DND-41 (cell line): ENCODE measurements around the gene TDP2.

Experiments used
- ATAC-seq: fragments of 200-7000 bp; cut with Tn5 transposase; 3 replicates; pipeline ENCODE4 v1.9.1; 2021; ENCODE audit warnings: low read depth; ENCODE audit not compliant: insufficient read depth
- DNase-seq: peaks from one replicate; pipeline ENCODE4 v3.0.0-alpha.2; 2020
- H2AFZ ChIP-seq: 2 replicates; pipeline ENCODE4 v1.6.0; 2012; ENCODE audit warnings: low read depth, low read length
- H3K27ac ChIP-seq: 2 replicates; pipeline ENCODE4 v1.5.1; 2012; ENCODE audit warnings: low read length, inconsistent platforms
- H3K27me3 ChIP-seq: fragments of 200-600 bp; sonication (generic); 2 replicates; pipeline ENCODE4 v1.6.0; 2012; ENCODE audit warnings: low read length, mild to moderate bottlenecking, inconsistent platforms; ENCODE audit not compliant: insufficient read depth, poor library complexity
- H3K36me3 ChIP-seq: 2 replicates; pipeline ENCODE4 v1.5.1; 2012; ENCODE audit warnings: low read length, inconsistent platforms; ENCODE audit not compliant: insufficient read depth
- H3K4me1 ChIP-seq: 2 replicates; pipeline ENCODE4 v1.5.1; 2012; ENCODE audit warnings: mild to moderate bottlenecking, low read length; ENCODE audit not compliant: insufficient read depth
- H3K4me2 ChIP-seq: 2 replicates; pipeline ENCODE4 v1.6.0; 2012; ENCODE audit warnings: mild to moderate bottlenecking, moderate library complexity, low read length, inconsistent platforms; ENCODE audit not compliant: insufficient read depth
- H3K4me3 ChIP-seq, 2 experiments: fragments of 200-600 bp in 1 of 2; shearing (Covaris generic) in 1 of 2; 2 replicates each; pipeline ENCODE4 v1.5.1; 2012 to 2016; ENCODE audit warnings: inconsistent platforms in 2 of 2, low read length in 2 of 2, mild to moderate bottlenecking in 2 of 2, low read depth in 1 of 2, moderate library complexity in 1 of 2
- H3K79me2 ChIP-seq: 2 replicates; pipeline ENCODE4 v1.6.0; 2012; ENCODE audit warnings: low read length, inconsistent platforms; ENCODE audit not compliant: insufficient read depth
- H3K9ac ChIP-seq: 2 replicates; pipeline ENCODE4 v1.6.0; 2012; ENCODE audit warnings: low read depth, mild to moderate bottlenecking, inconsistent platforms, low read length, moderate library complexity
- H3K9me3 ChIP-seq: 2 replicates; pipeline ENCODE4 v1.5.1; 2012; ENCODE audit warnings: low read length, moderate library complexity, mild to moderate bottlenecking, inconsistent platforms; ENCODE audit not compliant: insufficient read depth, severe bottlenecking
- H4K20me1 ChIP-seq: 2 replicates; pipeline ENCODE4 v1.6.0; 2012; ENCODE audit warnings: low read length; ENCODE audit not compliant: insufficient read depth
- CTCF ChIP-seq: IDR thresholded peaks from 2 replicates; pipeline ENCODE4 v1.5.1; 2012; ENCODE audit warnings: borderline replicate concordance, low read length, moderate library complexity, mild to moderate bottlenecking; ENCODE audit not compliant: poor library complexity, severe bottlenecking; ENCODE audit errors: extremely low read depth
- EZH2 ChIP-seq: IDR thresholded peaks from 3 replicates; pipeline ENCODE4 v1.6.1; 2012; ENCODE audit warnings: borderline replicate concordance, low read depth, mild to moderate bottlenecking, moderate library complexity, low read length, inconsistent platforms; ENCODE audit not compliant: severe bottlenecking

The TDP2 gene

GRCh38 chr6:24694198-24694597 lies 27.5 kb upstream of the TDP2 start:
- Histone ChIP-seq H3K27ac (no peak overlapping the region), H3K79me2 (no peaks in the 10 kb centered on the region), H3K4me1 (no peaks in the 10 kb centered on the region), H3K4me2 (no peak overlapping the region), H2AFZ (no peak overlapping the region), H3K9me3 (no peaks in the 10 kb centered on the region), H4K20me1 (no peaks in the 10 kb centered on the region), H3K27me3 (no peaks in the 10 kb centered on the region), H3K4me3 (no peak overlapping the region), H3K9ac (no peak overlapping the region), H3K36me3 (no peaks in the 10 kb centered on the region)
- DNase-seq = no peak
- ATAC-seq = no peak
- no peak for TF ChIP-seq CTCF
- TF ChIP-seq EZH2 = no peak

DNA sequence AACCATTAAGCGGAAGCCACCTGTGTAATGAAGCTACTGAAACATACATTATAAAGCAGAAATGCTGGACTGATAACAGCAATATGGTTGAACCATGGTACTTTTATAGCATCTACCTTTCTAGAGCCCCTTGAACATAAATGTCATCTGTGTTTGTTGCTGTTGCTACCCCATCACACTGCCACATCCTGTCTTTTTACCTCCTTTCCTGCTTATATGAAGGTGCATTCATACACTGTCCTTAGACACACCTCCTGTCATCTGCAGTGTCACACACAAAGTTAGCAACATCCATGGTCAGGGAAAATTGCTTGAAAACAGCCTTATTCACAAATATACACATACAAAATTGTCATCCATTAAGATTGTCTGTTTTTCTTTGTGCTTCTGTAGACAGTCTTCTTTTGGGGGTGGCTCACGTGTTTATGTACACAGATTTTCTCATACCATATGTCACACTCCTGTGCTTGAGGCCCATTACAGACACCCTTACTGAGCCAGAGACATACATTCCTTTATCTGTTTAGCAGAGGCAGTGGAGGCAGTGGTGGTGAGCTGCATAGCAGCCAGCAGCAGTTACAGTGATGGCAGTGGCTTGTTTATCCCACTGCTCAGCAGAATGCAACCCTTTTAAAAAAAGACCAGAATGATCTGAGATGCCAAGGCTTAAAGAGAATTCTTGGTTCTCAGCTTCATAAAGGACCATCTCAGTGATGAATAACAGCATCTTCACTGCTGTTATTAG lies 26.3 kb upstream of the TDP2 start:
- ATAC-seq = no peak
- TF ChIP-seq EZH2 (no peak), CTCF (no peak)
- H2AFZ ChIP-seq = no peak overlapping the region

DNA sequence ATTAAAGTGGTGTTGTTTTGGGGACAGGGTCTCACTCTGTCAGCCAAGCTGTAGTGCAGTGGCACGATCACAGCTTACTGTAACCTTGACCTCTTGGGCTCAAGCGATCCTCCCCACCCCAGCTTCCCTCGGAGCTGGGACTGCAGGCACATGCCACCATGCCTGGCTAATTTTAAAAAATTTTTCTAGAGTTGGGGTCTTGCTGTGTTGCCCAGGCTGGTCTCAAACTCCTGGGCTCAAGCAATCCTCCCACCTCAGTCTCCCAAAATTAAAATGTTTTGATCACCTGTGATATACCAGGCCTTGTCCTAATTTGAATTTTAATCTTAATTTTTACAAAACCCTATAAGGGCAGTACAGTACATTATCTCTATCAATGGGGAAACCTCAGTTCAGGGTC lies 25.7 kb upstream of the TDP2 start:
- ATAC-seq = no peak
- no peak overlapping the region for H3K4me3 ChIP-seq
- no peaks in the 10 kb centered on the region for H3K4me1 ChIP-seq
- H3K36me3 ChIP-seq = no peaks in the 10 kb centered on the region
- H3K9me3 ChIP-seq = no peaks in the 10 kb centered on the region
- no peak overlapping the region for H3K27ac ChIP-seq
- H4K20me1 ChIP-seq = no peaks in the 10 kb centered on the region
- TF ChIP-seq CTCF = no peak
- H3K4me2 ChIP-seq = no peak overlapping the region
- no peak overlapping the region for H3K9ac ChIP-seq
- H3K27me3 ChIP-seq = no peaks in the 10 kb centered on the region
- no peak overlapping the region for H2AFZ ChIP-seq
- no peak for DNase-seq
- no peaks in the 10 kb centered on the region for H3K79me2 ChIP-seq

More for the DNA sequence above, 26.3 kb upstream of the TDP2 start:
- Histone ChIP-seq H3K4me2 (no peak overlapping the region), H3K9me3 (no peaks in the 10 kb centered on the region), H3K36me3 (no peaks in the 10 kb centered on the region), H3K27ac (no peak overlapping the region), H4K20me1 (no peaks in the 10 kb centered on the region), H3K79me2 (no peaks in the 10 kb centered on the region), H3K4me1 (no peaks in the 10 kb centered on the region), H3K9ac (no peak overlapping the region), H3K27me3 (no peaks in the 10 kb centered on the region), H3K4me3 (no peak overlapping the region)
- DNase-seq = no peak
